HG03135 (cell line): ENCODE measurements around the gene WDR18.
A peak's percentile ranks its signal among the peaks of the same experiment; 100 is the strongest.

Experiments used
- ATAC-seq: cut with Tn5 transposase; IDR thresholded peaks from one replicate; pipeline ENCODE4 v1.9.1; 2021; ENCODE audit warnings: mild to moderate bottlenecking, moderate library complexity; ENCODE audit not compliant: unreplicated experiment

WDR18 gene

GRCh38 chr19:1040476-1041271, 56.5 kb downstream of the WDR18 start:
- peak; percentile 40 for ATAC-seq

DNA sequence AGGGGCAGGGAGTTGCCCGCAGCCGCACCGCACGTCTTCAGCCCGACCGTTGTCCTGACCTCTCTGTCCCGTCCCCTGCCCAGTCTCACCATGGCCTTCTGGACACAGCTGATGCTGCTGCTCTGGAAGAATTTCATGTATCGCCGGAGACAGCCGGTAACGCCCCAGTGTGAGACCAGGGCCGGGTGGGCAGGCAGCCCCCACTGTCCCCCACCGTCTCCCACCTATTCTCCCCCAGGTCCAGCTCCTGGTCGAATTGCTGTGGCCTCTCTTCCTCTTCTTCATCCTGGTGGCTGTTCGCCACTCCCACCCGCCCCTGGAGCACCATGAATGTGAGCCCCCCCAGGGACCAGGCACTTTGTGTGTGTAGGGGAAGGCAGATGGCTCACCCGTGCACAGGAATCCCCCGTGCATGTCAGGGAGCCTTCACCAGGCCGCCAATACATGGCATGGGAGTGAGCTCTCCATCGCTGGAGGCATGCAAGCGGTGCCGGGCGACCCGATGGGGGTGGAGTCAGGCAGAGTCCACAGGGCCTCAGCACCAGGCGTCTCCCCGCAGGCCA, 57.2 kb downstream of the WDR18 start:
- ATAC-seq, result no peak

DNA sequence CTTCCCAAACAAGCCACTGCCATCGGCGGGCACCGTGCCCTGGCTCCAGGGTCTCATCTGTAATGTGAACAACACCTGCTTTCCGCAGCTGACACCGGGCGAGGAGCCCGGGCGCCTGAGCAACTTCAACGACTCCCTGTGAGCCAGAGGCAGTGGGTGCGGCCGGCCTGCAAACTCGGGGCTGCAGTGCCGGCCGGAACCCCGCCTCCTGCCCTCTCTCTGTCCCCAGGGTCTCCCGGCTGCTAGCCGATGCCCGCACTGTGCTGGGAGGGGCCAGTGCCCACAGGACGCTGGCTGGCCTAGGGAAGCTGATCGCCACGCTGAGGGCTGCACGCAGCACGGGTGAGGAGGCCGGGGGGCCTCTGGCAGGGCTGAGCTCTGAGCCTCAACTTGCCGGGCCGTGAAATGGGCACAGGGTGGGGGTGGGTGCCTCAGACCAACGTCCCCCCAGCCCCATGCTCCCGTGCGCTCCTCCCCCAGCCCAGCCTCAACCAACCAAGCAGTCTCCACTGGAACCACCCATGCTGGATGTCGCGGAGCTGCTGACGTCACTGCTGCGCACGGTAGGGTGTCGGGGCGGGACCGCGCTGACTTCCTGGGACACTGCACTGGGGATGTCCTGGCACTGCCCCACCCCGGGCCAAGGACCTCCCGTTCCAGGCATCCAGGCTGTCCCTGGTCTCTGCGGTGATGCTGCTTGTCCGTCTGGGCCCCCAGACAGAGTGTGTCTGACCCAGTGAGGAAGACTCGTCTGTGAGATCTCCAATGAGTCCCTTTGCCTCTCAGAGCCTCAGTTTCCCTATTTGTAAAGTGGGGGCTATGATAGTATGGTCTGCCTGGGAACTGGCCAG, 57.9 kb downstream of the WDR18 start:
- ATAC-seq, result no peak

GRCh38 chr19:1042689-1043511, 58.8 kb downstream of the WDR18 start:
- ATAC-seq, result no peak
